GM18517 (cell line): ENCODE results near the gene LRCH3.

Experiments used
- ATAC-seq: cut with Tn5 transposase; IDR thresholded peaks from one replicate; pipeline ENCODE4 v1.9.1; 2021; ENCODE audit warnings: mild to moderate bottlenecking, moderate library complexity; ENCODE audit not compliant: unreplicated experiment

LRCH3 gene

GRCh38 chr3:197791892-197792647, 1.0 kb downstream of the LRCH3 start:
- peak; percentile 9 for ATAC-seq

- ATAC-seq: peak; percentile 35
Measured at GRCh38 chr3:197793247-197793646, 2.2 kb downstream of the LRCH3 start.

- no peak for ATAC-seq
Measured at GRCh38 chr3:197794115-197794514, 3.1 kb downstream of the LRCH3 start.

- no peak for ATAC-seq
Measured at GRCh38 chr3:197795200-197795599, 4.1 kb downstream of the LRCH3 start.

GRCh38 chr3:197796087-197796486, 5.0 kb downstream of the LRCH3 start:
- no peak for ATAC-seq

- ATAC-seq: no peak
Measured at GRCh38 chr3:197798863-197799262, 7.8 kb downstream of the LRCH3 start.

GRCh38 chr3:197800379-197800778, 9.3 kb downstream of the LRCH3 start:
- no peak for ATAC-seq

GRCh38 chr3:197801891-197802778, 11.1 kb downstream of the LRCH3 start:
- no peak for ATAC-seq

- no peak for ATAC-seq
Measured at GRCh38 chr3:197802779-197803459, 11.9 kb downstream of the LRCH3 start.

GRCh38 chr3:197804511-197804910, 13.5 kb downstream of the LRCH3 start:
- no peak for ATAC-seq

- ATAC-seq: no peak
Measured at GRCh38 chr3:197807969-197808587, 17.0 kb downstream of the LRCH3 start.

GRCh38 chr3:197809356-197810020, 18.4 kb downstream of the LRCH3 start:
- no peak for ATAC-seq

- ATAC-seq: no peak
Measured at GRCh38 chr3:197810901-197811300, 19.8 kb downstream of the LRCH3 start.

- ATAC-seq: no peak
Measured at GRCh38 chr3:197811343-197811742, 20.3 kb downstream of the LRCH3 start.

GRCh38 chr3:197814372-197814771, 23.3 kb downstream of the LRCH3 start:
- no peak for ATAC-seq

GRCh38 chr3:197820550-197821335, 29.7 kb downstream of the LRCH3 start:
- no peak for ATAC-seq

- no peak for ATAC-seq
Measured at GRCh38 chr3:197829397-197830045, 38.5 kb downstream of the LRCH3 start.

- no peak for ATAC-seq
Measured at GRCh38 chr3:197830308-197830966, 39.4 kb downstream of the LRCH3 start.

GRCh38 chr3:197830967-197831313, 39.9 kb downstream of the LRCH3 start:
- ATAC-seq: no peak
